GM19455 (cell line): ENCODE data around the gene CNTROB.
"Not testable (repeated sequence)": the region's sequence is repeated elsewhere in the genome, so short reads cannot be mapped to it uniquely, and the experiment has no call there.

Source experiments
- ATAC-seq: cut with Tn5 transposase; IDR thresholded peaks from one replicate; pipeline ENCODE4 v1.9.1; 2021; ENCODE audit not compliant: unreplicated experiment

The CNTROB gene

GRCh38 chr17:7944326-7944725, 12.3 kb downstream of the CNTROB start:
- ATAC-seq: no peak

- ATAC-seq: no peak
Observed at GRCh38 chr17:7945651-7946050, 13.6 kb downstream of the CNTROB start.

DNA sequence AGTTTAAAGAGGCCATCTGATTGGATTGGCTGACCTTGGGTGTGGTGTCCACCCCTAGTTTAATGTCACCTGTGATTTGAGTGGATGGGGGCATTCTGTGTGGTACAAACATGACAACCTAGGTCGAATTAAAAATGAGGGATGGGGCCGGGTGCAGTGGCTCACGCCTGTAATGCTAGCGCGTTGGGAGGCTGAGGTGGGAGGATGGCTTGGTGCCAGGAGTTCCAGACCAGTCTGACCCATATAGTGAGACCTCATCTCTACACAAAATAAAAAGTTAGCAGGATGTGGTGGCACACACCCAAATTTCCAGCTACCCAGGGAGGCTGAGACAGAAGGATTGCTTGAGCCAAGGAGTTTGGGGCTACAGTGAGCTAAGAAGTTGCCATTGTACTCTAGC, 14.4 kb downstream of the CNTROB start:
- no peak for ATAC-seq

- no peak for ATAC-seq
Observed at GRCh38 chr17:7947651-7948050, 15.6 kb downstream of the CNTROB start.

DNA sequence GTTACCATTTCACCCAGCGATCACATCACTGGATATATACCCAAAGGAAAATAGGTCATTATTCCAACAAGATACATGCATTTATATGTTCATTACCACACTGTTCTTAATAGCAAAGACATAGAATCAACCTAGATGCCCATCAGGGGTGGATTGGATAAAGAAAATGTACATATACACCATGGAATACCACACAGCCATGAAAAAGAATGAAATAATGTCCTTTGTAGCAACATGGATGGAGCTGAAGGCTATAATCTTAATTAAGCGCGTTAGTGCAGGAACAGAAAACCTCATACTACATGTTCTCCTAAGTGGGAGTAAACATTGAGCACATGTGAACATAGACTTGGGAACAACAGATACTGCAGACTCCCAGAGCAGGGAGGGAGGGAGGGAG, 18.6 kb downstream of the CNTROB start:
- ATAC-seq: no peak

DNA sequence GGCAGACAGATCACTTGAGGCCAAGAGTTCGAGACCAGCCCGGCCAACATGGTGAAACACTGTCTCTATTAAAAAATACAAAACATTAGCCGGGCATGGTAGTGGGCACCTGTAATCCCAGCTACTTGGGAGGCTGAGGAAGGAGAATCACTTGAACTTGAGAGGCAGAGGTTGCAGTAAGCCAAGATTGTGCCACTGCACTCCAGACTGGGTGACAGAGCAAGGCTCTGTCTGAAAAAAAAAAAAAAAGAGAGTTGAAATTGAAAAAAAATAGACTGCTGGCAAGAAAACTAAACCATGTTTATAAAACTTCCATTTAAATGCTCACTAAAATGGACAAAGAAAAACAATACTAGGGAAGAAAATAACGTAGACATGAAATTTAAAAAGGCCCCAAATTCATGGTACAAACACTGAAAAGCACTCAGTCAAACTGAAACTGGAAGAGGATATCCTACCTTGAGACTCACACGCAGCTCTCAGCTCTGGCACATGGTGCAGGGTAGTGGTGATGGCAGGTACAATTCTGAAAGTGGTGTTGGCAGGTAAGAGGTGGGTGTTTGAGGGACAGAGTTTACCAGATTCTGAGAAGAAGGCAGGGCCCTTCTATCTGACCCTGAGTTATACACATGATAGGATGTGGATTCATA, 19.3 kb downstream of the CNTROB start:
- no peak for ATAC-seq

GRCh38 chr17:7953266-7953665, 21.3 kb downstream of the CNTROB start:
- ATAC-seq: not testable (repeated sequence)

GRCh38 chr17:7955414-7956227, 23.6 kb downstream of the CNTROB start:
- no peak for ATAC-seq

DNA sequence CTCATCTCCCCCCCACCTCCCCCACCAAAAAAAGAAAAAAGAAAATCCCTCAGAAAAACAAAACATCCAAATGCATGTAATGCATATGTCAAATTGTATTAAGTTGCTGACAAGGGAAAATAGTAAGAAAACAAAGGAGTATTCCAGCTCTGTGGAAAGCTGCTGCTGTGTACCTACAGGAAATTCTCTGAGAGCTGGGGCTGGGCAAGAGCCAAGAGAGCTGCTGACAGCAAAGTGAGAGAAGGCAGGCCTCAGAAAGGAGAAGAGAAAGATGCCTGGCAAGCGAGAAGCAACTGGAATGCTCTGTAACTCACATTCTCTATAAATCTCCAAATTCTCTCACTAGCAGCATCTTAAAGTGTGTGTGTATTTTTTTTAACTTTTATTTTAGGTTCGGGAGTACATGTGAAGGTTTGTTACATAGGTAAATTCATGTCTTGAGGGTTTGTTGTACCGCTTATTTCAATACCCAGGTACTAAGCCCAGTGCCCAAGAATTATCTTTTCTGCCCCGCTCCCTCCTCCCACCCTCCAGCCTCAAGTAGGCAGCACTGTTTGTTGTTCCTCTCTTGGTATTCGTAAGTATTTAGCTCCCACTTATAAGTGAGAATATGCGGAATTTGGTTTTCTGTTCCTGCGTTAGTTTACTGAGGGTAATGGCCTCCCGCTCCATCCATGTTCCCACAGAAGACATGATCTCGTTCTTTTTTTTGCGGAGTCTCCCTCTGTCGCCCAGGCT, 24.4 kb downstream of the CNTROB start:
- ATAC-seq: no peak

GRCh38 chr17:7959503-7960253, 27.7 kb downstream of the CNTROB start:
- ATAC-seq: no peak

GRCh38 chr17:7961421-7961820, 29.4 kb downstream of the CNTROB start:
- no peak for ATAC-seq

DNA sequence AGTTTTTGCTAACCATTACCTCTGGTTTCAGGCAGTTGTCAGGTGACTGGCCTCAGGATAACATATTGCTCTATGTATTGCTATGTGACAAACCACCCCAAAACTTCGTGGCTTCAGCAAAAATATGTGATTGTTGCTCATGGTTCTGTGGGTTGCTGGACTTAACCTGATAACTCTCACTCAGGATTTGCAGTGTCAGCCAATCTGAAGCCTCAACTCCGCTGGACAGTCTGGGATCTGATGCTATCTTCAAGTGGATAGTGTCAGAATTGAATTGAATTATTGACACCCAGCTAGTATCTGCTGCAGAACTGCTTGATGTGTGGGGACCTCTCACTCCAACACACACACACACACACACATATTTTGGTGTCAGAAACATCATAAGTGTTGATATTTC, 35.7 kb downstream of the CNTROB start:
- ATAC-seq: no peak

DNA sequence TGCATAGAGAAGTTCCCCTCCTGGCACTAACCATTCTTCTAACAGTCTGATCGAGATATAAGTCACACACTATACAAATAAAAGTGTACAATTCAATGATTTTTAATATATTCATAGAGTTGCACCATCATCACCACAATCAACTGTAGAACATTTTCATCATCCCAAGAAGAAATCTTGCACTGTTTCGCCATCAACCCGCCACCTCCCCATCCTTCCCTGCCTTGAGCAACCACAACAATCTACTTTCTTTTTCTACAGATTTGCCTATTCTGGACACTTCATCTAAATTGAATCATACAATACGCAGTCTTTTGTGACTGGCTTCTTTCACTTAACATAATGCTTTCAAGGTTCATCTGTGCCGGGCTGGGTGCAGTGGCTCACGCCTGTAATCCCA, 37.4 kb downstream of the CNTROB start:
- no peak for ATAC-seq

DNA sequence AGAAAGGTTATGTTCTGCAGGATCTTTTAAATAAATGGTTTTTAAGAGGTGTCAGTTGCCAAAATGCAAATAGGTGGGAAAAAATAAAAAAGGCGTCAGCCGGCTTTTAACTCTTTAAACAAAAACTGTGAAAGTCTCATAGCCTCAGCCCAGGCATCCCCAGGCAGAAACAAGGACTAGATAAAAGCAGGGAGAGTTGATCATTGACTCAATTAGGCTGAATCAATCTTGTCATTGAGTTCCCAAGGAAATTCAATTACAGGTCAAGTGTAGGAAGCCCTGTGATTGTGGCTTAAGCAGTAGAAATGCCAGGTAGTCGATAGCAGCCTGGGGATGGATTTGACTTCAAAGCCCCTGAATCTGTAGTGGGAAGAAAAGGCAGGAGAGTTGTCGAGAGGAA, 39.6 kb downstream of the CNTROB start:
- no peak for ATAC-seq

DNA sequence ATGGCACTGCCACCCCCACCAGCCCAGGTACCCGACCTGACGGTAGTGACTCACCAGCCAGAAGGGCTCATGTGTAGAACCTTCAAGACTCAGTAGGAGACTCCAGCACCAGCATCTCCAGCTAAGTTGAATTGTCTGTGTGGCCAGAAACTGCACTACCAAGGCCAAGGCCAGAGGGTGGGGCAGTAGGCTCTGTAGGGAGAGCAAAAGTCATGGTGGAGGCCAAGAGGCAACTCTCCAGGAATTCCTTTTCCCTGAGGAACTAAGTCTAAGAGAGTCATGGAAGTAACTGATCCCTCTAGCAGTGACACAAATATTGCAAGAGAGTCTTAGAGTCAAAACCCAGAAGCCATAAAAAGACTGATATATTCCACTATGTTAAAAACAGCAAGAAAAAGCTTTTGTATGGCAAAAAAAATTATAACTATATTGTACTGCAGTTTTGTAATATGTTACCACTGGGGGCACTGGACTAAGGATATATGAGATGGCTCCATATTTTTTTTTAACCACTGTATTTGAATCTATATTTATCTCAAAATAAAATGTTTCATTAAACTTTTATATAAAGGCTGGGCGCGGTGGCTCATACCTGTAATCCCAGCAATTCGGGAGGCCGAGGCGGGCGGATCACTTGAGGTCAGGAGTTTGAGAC, 40.3 kb downstream of the CNTROB start:
- no peak for ATAC-seq

DNA sequence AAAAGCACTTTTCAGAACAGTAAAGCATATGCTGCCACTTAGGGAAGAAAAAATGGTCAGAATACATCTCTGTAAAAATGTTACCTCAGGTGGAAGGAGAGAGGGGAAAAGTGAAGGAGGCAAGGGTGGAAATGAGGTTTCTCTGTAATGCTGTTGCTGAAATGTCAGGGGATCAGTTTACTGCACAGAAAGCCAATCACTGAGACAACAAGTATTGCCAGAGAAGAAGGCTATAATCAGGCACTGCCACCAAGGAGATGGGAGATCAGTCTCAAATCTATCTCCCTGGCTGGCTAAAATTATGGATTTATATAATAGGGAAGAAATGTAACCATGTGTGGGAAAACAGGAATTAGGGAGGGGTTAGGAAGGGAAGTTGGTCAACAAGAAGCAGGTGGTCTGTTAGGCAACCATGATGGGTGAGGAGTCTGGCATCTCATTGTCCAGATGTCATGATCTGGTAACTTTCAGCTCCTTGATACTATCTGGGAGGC, 42.7 kb downstream of the CNTROB start:
- no peak for ATAC-seq

DNA sequence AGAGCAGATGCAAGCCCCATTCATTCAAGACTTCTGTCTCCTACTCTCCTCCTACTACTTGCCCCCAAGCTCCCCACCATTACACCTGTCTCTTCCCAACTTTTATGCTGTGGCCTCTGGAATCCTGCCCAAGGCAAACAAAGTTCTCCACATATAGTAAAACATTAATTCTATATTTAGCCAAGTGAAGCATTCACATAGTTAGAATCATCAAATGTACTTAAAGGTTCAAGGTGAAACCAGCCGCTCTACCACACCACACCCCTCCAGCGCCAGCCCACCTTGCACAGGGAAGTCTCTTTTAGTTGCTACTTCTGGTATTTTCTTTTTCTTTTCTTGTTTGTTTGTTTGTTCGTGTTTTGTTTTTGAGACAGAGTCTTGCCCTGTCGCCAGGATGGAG, 45.0 kb downstream of the CNTROB start:
- ATAC-seq: no peak

- no peak for ATAC-seq
Observed at GRCh38 chr17:7977805-7978204, 45.8 kb downstream of the CNTROB start.

- ATAC-seq: no peak
Observed at GRCh38 chr17:7982173-7982572, 50.2 kb downstream of the CNTROB start.

GRCh38 chr17:7982666-7983065, 50.7 kb downstream of the CNTROB start:
- ATAC-seq: no peak

GRCh38 chr17:7984904-7985303, 52.9 kb downstream of the CNTROB start:
- no peak for ATAC-seq
